Cerebellar nuclear complex (tissue), 1 donor: ENCODE data around the gene VEPH1.

ENCODE experiments used
- DNase-seq, 2 experiments: peaks; one replicate each; lab custom pipeline; 2025; lab: John Stamatoyannopoulos, UW

The VEPH1 gene

DNA sequence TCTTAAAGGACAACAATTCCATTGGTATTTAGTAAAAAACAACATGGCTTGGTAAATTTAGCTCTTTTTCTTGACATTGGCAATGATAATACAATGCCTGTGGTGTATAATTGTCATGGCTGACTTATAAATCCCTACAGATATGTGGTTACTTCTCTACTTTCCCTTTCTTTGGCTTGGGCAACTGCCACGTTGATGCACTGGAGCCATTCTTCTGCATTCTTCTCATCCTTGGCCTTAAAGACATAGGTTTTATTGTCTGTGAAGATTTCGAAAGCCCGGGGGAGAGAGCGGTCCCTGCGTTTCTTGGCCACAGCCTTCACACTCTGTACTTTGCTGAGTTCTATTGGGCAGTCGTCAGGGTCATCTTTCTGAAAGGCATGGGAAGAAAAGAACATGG, 242.2 kb downstream of the VEPH1 start:
- no peak for DNase-seq

- DNase-seq: no peak
Measured at GRCh38 chr3:157259825-157260224, 243.4 kb downstream of the VEPH1 start.

DNA sequence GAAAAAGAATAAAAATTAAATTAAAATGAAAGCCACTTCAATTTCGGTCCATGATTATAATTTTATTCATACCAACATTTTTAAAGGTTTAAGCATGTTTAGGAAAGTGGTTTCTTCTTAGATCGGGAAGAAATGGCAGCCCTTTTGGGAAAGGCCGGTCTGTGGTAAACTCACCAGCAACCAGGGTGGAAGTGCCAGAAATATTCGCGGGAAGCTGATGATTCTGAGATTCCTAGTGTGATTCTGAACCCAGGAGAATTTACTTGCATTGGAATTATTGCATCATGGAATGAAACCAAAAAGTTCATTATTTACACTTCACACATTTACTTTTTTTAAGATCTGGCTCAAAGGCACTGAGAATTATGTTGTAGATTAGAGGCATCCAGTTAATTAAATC, 246.1 kb downstream of the VEPH1 start:
- no peak for DNase-seq

GRCh38 chr3:157255797-157256196, 247.4 kb downstream of the VEPH1 start:
- DNase-seq: no peak

DNA sequence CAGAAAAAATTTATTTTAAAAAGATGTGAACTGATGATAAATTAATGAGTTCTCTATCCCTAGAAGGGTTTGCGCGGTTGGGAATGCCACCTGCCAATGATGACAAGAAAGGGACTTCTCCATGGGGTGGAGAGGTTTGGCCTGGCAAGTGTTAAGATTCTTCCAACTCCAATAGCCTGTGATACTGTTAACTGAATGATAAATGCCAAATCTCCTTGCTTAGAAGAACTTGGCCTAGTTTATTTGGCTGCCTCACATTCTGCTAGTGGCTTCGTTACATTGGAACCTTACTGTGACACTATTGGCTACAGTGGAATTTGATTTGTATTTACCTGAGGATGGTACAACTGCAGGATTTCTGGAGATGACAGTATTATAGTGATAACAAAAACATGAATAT, 251.5 kb downstream of the VEPH1 start:
- DNase-seq: no peak

DNA sequence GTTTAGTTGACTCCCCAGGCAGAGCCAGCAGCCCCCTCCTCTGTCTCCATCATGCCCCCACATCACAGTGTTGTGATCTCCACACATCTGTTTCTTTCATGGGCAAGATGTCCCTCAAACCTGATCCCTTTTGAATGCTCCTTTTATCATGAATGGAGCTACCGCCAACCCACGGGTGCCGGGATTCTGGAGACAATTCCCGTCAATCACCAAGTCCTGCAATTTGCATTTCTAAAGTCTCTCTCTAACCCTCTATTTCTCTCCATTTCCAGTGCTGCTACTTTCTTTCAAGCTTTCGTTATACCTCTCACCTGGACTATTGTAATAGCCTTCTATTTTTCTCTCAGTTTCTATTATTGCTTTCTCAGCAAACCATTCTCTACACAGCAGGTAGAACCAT, 253.6 kb downstream of the VEPH1 start:
- no peak for DNase-seq

- no peak for DNase-seq
Measured at GRCh38 chr3:157248590-157249422, 254.4 kb downstream of the VEPH1 start.

- DNase-seq: no peak
Measured at GRCh38 chr3:157247391-157247790, 255.8 kb downstream of the VEPH1 start.

DNA sequence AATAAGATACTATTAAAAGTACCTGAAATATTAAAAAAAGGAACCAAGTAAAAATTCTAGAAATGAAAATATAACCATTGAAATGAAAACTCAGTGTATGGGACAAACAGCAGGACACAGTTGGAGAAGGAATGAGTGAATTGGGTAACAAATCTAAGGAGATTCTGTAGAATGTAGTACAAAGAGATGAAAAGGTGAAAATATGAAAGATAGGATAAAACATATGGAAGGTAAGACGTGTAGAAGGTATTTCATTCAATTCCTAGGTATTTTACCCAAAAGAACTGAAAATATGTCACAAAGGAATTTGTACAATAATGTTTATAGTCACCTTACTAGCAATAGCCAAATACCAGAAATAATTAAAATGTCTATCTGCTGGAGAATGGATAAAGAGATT, 260.4 kb downstream of the VEPH1 start:
- no peak for DNase-seq

DNA sequence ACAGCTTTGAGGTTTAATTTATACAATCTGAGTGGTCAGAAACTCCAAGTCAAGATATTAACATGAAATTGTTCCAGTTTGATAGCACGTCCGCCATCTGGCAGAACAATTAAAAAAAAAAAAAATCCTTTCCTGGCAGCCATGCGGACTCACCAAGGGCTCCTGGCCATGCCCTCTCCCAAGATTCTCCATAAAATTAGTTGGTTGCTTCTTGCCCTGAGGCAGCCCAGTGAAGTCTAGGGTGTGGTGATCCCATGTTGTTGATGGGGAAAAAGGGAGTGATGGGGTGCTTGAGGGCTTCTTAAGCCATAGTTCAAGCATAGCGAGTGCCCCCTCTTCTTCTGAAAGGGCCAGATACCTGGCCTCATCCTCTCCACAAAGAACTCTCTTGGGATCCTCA, 261.6 kb downstream of the VEPH1 start:
- no peak for DNase-seq

DNA sequence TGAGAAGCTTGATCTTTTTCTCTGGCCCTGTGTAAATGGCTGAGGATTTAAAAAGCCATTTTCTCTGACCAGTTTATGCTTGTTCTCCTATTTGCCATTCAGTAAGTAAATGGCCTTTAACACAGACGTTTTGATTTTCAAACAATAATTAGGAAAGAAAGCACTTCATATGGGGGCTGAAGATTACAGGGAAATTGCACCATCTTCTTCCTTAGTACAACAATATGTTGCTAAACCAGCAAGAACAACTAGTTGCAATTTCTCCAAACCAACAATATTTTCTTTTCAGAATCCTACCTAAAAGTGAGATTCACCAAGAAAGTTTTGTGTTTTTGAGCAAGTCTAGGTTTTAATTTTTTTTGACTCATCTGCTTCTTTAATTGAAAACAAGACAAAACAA, 262.8 kb downstream of the VEPH1 start:
- DNase-seq: no peak

DNA sequence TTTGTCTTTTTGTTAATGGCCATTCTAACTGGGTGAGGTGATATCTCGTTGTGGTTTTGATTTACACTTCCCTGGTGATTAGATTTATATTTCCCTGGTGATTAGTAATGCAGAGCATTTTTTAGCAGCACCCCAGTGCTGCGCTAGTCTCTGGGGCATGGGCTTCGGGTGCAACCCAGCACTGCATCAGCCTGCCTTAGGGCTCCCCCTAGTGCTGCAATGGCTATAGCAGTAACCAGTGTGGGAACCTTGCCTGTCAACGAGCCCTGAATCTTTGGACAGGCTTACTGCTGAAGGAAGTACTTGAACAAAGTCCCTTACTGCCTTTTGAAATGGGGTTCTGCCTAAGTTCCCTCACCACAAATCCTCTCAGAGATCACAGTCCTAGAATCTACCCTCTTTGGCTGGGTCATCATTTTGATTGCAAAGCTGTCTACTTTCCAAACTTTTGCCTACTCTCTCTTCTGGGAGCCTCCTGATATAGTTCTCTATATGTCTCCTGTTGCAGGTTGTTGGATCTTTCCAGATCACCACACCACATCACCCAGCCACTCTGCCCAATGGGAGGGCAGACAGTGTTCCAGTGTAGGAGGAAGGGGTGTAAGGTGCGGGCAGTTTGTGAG, 264.0 kb downstream of the VEPH1 start:
- no peak for DNase-seq

DNA sequence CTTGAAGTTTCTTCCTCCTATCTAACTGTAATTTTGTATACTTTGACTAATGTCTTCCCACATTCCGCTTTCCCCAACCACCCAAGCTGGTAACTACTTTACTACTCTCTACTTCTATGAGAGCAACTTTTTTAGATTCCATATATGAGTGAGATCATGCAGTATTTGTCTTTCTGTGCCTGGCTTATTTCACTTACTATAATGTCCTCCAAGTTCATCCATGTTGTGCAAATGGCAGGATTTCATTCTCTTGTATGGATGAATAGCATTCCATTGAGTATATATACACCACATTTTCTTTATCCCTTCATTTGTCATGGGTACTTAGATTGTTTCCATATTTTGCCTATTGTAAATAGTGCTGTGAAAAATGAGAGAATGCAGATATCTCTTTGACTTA, 264.8 kb downstream of the VEPH1 start:
- no peak for DNase-seq

- no peak for DNase-seq
Measured at GRCh38 chr3:157237886-157238285, 265.3 kb downstream of the VEPH1 start.

DNA sequence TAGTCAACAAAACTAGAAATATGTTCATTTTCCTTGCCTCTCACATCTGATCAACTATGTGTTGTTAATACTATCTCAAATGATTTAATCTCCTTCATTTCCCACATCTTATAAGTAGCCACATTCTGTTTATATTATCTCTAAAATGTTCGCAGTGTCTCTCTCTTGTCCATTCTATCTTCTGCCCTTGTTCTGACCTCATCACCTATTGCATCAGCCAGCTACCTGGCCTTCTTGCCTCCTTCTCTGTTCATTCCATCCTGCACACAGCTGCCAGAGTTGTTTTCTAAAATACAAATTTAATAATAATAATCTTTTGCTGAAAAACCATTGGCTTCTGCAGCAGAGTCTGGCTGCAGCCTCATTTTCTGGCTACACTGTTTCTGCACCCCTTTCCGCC, 267.9 kb downstream of the VEPH1 start:
- DNase-seq: no peak

DNA sequence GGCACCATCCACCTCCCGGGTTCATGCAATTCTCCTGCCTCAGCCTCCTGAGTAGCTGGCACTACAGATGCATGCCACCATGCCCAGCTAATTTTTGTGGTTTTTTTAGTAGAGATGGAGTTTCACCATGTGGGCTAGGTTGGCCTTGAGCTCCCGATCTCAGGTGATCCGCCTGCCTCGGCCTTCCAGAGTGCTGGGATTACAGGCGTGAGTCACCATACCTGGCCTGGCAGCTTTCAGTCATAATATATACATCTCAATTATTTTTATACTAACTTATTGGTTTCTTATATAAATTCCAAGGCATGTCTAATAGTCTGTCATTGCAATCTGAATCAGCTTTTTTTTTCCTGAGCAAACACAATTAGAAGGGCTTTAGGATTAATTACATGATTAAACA, 269.3 kb downstream of the VEPH1 start:
- DNase-seq: no peak

GRCh38 chr3:157232141-157232540, 271.1 kb downstream of the VEPH1 start:
- no peak for DNase-seq

DNA sequence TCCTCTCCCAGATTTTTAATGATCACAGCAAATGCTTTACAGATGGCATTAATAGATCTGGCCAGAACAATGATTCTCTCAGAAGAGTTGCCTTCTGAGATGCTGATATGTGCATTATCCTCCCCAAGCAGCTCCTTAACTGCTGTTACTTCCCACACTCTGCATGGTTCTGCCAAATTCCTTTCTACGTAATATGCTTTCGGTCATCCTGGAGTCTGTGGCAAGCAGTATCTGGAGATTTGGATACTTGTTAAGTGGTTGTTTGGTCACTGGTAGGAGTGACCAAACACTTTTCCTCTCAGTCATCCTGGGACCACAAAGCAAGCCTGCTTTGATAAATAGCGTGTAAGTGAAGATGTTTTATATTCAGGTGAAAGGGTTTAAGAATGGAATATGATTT, 272.1 kb downstream of the VEPH1 start:
- no peak for DNase-seq

GRCh38 chr3:157226173-157226847, 276.9 kb downstream of the VEPH1 start:
- no peak for DNase-seq

GRCh38 chr3:157225001-157225400, 278.2 kb downstream of the VEPH1 start:
- DNase-seq: no peak

DNA sequence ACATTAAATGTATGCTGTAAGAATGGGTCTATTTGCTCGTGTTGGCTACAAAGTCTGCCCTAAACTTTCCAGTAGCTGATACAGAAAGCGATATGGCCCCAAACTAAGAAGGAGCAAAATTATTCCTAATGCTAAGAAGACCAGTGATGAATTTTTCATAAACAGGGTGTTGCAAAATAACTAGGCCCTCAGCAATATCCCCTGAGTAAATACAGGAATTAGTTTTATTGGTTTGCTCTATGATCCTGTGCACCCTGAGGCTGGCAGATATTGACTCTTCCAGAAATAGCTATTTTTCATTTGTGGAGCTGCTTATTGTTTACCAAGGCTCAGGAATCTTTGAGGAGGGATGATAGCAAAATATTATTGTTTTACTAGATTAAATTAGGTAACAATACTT, 282.3 kb downstream of the VEPH1 start:
- DNase-seq: no peak

- no peak for DNase-seq
Measured at GRCh38 chr3:157220211-157220610, 283.0 kb downstream of the VEPH1 start.

DNA sequence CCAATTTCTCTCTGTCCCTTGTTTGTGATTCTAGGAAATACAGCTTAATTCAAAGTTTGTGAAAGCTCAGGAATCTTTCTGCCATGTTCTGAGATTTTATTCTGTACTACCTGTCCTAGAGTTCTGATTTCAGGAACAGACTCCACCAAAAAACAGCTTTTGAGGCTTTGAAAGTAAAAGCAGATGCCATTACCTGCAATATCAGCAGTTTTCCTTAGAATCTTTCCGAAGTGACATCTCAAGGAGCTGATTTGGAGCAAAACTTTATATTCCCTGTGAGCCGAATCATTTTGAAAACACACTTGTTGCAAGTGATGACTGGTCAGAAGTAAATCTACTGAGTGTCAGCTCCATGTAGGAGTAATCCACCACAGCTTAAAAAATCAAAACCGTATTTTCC, 284.0 kb downstream of the VEPH1 start:
- no peak for DNase-seq
